Sciatic nerve (tissue), 2 donors: ENCODE results near the gene IP6K3. TPM values are rescaled to one million over a fixed set of nuclear protein-coding genes. Genes with fewer than 3 reads are reported as not detected.

Experiments used
- ATAC-seq: fragments of 200-7000 bp; cut with Tn5 transposase; one replicate; pipeline ENCODE4 v1.9.1; 2020; ENCODE audit warnings: mild to moderate bottlenecking, moderate library complexity
- DNase-seq: peaks from one replicate; pipeline ENCODE4 v3.0.0-alpha.2; 2020; ENCODE audit warnings: low spot score
- intact Hi-C: fragments of 100-400 bp; cut with DNase I; formaldehyde crosslinking; loops from one replicate; pipeline ENCODE4 v1.14.2; 2022
- total RNA-seq: library from RNA; stranded (reverse); fragmentation: NEBNext Ultra II Directional; extraction: Animal tissue kit (Norgen Biotek cat#: 25700); gene quantifications from one replicate; pipeline ENCODE4 v1.2.1, GENCODE V29; 2021
- donor health status: DM: no; HTN: no; CAD: no.
- donor health status: DM: no; HTN: no; CAD: no.

IP6K3 gene
- total RNA-seq, 1 donor from 2014 or later = 0.31 TPM

DNA sequence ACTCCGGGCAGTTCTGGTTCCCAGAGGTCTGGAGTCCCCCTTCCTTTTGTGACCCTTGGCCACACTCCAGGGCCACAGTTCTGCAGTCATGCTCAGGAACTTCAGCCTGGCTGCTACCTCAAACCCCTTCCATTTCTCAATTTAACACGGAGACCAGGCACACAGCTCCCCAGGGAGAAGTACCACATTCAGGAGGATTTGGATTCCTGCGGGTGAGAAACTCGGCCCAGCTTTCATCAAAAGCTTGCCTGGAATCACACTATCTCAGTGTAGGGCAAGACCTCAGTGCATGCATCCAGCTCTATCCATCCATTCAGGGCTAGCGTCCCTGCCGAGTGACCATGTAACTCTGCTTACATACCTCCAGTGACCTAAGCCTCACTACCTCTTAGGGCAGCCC lies 16.8 kb upstream of the IP6K3 start:
- no peak for DNase-seq
- intact Hi-C loops = no loop called here
- no peak for ATAC-seq

DNA sequence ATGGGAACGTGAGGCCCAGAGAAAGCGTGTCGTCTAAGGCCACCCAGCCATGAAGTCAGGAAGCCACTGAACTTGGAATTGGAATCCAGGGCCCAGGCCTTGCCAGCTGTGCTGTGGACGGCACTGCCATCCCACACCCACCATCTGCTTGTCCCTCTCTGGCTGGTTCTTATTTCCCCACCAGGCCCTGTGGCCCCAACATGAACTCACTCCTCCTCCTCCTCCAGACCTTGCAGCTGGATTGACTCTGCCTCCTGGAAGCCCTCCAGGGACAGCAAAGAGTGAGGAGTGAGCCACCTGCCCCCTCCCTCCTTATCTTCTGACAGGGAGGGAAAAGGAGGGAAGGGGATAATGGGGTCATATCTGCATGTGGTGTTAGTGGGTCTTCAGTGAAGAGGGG lies 16.0 kb upstream of the IP6K3 start:
- ATAC-seq (no peak), DNase-seq (no peak)
- intact Hi-C loops = no loop called here

DNA sequence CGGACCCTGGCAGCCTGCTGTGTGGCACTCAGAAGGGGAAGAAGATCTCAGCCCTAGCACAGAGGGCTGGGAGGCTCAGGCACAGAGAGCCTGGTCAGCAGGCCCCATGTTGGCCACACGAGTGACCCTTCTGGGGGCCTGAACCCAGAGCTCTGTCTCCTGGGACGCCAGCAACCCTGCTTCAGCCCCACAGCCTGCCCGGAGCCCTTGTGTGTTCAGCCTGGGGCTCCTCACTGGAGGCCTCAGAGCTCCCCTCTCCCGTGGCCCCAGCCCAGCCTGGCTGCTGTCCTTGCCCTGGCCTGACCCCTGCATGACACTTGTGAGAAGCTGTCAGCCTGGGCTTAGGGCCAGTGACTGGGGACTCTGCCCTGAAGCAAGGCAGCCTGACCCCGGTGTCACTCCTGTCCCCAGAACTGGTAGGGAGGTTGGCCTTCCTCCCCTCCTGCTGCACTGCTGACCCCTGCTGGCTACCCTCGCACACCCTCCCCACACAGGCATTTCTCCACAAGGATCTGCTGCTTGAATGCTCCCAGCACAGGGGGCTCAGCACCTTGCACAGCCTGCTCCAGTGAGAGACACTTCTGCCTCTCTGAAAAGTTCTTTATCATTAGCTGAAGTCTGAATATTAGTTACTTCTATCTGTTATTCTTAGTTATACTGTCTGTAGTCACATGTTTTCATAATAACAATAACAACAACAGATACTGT lies 15.4 kb upstream of the IP6K3 start:
- intact Hi-C loops = no loop called here

DNA sequence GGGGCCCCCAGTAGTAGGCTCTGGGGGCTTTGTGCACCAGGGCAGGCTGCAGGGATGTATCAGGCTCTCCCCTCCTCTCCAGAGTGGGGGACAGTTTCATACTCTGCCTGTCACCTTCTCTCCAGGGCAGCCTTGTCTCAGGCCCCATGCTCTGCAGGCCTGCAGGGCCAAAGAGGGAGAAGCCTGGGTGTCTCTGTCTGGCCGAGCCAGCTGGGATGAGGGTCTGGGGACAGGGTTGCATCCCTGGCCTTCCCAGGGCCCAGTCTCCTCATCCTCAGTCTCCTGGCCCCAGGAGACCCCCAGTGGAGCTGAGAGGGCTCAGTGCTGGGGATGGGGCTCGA lies 14.8 kb upstream of the IP6K3 start:
- ATAC-seq (no peak), DNase-seq (no peak)
- intact Hi-C loops = no loop called here

More for the DNA sequence above, 15.4 kb upstream of the IP6K3 start:
- DNase-seq = no peak
- ATAC-seq = peak; percentile 81

DNA sequence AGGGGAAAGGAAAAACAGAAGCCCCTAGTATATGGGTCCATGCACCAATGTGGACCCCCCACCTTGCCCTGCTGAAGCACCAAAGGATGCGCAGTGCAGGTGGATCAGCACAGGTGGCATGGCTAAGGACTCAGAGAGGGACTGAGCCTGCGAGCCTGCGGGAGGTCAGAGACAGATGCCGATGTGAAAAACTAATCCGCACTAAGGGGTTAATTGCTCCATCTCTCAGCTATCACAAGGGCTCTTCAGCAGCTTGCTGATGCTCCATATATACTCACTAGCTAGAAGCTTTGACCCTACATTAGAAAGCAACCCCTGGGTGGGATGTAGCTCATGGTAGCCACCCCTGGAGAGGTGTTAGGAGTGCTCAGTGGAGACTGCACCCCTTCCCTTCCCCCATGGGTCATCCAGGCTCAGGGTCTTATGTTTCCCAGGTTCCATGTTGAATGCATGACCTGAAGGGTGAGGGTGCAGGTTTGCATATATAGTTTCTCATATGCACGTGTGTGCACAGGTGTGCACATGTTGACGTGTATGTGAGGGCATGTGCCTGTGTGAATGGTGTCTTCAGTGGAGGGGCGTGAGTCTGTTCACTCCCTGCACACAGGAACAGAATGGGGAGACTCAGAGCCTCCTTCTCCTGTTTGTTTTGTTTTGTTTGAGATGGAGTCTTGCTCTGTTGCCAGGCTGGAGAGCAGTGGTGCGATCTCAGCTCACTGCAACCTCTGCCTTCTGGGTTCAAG lies 13.4 kb upstream of the IP6K3 start:
- DNase-seq = no peak
- intact Hi-C loops = no loop called here
- ATAC-seq = no peak

DNA sequence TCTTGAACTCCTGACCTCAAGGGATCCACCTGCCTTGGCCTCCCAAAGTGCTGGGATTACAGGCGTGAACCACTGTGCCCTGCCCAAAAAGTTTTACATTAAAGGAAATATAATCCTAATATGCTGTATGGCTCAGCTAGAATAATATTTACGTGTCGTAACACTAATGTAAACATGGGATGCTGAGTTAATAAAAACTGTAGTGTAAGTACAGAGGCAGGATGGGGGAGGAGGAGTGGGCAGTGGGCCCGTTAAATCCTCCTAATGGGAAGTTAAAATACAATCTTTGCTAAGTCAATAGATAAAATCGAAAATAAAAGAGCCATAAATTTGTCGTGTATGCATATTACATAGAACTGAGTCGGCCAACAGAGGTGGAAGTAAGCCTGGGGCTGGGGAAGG lies 12.1 kb upstream of the IP6K3 start:
- no peak for DNase-seq
- intact Hi-C loops = no loop called here
- ATAC-seq = no peak

DNA sequence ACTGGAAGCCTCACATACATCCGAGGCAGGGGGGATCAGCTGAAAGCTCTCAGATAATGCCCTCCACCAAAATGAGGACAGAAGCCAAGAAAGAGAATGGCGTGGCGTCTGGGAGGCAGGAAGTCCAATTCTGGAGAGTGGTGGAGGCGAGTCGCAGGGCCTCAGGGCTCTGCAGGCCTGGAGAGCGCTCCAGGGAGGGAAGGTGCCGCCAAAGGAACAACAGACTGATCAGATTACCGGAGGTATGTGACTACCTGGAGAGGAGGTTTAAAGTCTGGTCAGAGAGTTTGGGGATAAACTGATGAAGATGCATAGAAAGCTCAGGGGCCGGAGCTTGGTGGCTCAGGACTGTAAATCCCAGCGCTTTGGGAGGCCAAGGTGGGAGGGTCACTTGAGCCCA lies 11.2 kb upstream of the IP6K3 start:
- ATAC-seq (no peak), DNase-seq (no peak)
- intact Hi-C loops = no loop called here

DNA sequence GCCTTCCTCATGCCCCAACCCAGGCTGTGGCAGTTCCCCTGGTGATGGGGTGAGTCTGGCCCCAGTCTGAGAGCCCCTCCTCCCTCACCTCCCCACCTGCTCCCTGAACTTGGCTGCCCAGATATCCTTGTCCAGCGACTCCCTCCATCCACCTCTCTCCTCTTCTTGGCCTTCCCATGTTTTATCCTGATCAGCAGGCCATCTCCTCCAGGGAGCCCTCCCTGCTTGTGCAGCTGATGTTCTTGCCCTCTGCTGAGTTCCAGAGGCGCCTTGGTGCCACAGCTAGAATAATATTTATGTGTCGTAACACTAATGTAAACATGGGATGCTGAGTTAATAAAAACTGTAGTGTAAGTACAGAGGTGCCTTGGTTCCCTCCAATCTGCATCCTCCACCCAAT lies 10.4 kb upstream of the IP6K3 start:
- no peak for ATAC-seq
- intact Hi-C loops = no loop called here

DNA sequence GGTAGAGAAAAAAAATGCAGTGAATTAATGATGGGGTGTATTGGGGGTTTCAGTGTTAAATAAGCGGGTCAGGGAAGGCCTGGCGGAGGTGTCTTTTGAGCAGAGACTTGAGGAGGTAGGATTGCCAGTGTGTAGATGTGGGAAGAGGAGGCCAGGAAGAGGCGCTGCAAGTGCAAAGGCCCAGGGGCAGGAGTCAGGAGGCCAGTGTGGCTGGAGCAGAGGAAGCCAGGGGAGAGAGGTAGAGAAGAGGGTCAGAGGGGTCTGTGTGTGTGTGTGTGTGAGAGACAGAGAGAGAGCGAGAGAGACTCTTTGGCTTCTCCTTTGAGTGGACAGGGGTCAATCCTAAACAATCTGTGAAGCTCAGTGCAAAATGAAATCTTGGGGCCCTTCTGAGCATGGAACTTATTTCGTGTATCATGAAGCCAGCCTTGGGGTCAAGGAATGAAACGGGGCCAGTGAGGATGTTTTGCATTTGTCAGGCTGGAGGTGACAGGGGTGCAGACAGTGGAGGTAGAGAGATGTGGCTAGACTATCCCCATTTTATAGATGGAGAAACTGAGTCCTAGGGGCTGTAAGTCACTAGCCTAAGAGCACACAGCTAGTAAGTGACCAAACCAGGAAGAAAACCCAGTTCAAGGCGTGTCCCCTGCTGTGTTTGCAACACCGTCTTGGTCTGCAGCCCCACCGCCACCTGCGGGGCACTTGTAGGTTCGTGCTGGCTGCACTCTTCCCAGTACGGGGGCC lies 9.7 kb upstream of the IP6K3 start:
- DNase-seq (no peak), ATAC-seq (no peak)
- intact Hi-C loops = no loop called here

More for the DNA sequence above, 10.4 kb upstream of the IP6K3 start:
- no peak for DNase-seq

DNA sequence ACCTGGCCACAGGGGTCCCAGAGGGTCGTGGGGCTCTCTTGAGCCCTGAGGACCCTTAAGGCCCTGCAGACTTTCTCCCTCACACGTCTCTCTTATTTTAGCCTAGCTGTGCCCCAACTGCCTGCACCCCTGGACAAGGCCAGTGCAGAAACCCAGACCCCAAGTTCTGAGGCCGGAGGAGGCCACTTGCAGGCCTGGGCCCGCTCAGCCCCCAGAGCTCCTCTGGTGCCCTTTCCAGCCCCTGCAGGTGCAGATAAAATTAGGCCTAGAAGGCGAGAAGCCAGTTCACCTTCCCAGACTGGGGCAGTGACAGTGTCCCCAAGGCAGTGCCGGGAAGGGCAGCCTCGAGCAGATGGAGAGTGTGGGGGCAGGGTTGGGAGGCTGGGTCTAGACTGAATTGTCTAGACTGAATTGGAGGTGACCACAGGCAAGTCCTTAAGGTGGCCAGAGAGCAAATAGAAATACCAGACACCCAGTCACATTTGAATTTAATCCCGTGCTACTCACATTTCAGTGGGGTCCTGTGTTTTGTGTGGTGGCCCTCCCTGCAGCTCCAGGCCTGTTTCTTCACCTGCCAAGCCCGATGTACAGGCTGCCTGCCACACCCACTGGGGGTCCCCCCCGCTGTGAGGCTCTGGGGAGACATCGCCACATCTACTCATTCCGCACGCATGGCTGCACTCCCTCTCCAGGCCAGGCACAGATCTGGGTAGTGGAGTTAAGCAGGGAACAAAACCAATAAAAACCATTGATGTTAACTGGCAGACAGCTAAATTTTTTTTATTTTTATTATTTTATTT lies 8.6 kb upstream of the IP6K3 start:
- no peak for ATAC-seq
- no peak for DNase-seq
- intact Hi-C loops = no loop called here

DNA sequence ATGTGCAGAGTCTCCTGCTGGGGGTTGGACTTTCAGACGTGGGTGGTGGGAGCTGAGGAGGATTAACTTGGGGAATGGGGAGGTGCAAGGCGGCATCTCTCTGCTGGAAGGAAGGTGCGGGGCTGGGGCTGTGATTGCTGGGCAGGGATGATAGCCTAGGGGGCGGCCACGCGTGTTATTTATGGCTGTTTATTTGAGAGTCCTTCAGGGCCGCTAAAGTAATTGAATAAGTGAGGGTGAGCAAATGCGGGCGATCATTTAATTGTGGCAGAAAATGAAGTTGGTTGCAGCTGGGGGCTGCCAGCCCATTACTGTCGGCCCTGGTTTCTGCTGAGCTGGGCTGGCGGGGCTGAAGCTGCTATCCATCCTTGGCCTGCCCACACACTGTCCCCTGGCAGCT lies 7.5 kb upstream of the IP6K3 start:
- no peak for ATAC-seq
- intact Hi-C loops = no loop called here

DNA sequence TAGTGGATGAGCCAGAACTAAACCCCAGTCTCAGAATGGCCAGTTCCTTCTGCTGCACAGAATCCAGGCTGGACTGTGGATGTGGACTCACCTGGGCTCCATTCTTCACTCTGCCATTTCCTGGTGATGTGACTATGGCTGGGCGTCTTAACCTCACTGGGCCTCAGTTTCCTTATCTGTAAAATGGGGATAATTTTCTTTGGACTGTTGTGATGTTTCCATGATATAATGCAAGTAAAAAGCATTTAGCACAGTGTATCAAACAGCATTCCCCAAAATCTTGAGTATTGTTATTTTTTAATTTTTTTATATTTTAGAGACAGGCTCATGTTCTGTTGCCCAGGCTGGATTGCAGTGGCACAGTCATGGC lies 5.9 kb upstream of the IP6K3 start:
- intact Hi-C loops = no loop called here
- no peak for DNase-seq
- no peak for ATAC-seq

More for the DNA sequence above, 7.5 kb upstream of the IP6K3 start:
- no peak for DNase-seq

DNA sequence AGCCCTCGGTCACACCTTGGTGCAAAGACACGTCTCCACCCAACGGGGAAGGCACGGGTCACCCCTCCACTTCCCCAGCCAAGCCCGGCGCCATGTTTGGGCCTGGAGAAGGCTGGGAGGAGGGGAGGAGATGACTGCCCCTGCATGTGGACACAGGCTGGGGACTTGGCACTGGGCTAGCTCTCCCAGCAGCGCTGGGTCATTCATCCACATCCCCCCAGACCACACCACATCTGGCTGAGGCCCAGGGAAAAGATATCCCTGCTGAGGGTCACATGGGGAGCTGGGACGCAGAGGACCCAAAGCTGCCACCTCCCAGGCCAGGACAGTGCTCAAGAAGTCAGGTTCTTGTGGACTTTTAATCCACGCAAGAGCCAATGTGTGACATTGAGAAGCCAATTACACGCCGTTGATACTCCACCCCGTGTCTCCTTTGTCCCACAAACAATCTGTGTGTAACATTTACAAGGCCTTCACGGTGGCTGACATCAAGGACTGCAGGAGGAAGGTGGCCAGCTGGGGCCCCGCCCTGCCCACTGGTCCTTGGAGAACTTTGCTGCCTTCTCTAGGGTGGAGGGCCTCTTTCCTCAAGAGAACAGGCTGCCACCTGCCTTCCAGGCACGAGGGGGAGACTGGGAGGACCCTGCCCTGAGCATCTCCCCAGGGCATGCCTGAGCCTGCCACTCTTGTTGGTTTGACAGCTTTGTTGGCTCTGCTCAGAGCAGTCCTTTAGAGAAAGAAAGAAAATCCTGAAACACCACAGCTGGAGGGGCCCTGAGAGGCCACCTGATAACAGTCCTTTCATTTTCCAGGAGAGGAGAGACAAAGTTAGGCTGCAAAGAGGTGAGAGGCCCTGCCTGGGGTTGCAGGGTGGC lies 5.3 kb upstream of the IP6K3 start:
- DNase-seq (no peak), ATAC-seq (no peak)
- intact Hi-C loops = no loop called here

DNA sequence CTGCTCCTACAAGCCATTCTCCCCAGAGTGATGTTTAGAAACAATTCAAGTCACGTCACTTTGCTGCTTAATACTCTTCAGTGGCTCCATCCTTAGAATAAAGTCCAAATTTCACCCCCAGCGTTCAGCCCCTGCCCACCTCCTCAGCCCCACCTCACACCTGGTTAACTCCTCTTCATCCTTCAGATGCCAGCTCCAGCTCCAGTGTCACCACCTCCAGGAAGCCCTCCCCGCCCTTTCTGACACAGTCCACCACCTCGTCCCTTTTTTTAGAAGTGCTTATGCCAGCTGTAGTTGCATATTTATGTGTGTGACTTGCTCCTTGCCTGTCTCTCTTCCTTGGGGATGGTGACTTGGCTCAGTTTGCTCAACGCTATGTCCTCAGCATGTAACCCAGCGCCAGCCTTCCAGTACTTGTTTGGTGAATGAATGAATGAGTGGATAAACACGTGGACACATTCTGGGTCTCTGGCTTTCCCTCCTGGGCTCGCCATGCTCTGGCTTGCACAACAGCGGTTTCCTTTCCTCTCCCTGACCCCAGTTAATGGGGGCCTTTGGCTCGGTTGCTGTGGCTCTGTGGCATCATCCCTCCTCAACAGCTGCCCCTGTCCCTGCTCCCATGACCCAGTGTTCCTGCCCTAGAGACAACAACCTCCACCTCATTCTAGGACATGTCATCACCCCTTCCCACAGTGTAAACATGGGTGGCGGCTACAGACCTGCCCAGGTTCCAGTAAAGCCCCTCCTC lies 3.7 kb upstream of the IP6K3 start:
- ATAC-seq (peak; percentile 50), DNase-seq (no peak)
- intact Hi-C loops = no loop called here

DNA sequence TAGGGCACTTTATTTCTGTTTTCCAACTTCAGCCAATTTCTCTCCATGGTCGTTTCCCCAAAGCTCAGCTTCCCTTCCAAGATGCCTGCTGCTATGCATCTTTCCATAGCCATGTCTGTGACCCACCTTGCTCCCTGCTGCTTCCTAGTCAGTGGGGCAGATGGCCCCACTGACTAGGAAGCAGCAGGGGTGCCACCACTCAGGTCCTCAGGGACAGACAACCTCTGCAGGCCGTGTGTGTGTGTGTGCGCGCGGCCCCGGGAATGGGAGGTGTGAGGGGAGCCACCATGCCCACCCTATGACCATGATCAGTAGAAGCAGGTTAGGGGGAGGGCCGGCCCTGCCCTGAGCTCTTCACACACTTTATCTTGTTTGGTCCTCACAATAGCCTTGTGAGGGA lies 2.7 kb upstream of the IP6K3 start:
- ATAC-seq (no peak), DNase-seq (no peak)
- intact Hi-C loops = no loop called here

DNA sequence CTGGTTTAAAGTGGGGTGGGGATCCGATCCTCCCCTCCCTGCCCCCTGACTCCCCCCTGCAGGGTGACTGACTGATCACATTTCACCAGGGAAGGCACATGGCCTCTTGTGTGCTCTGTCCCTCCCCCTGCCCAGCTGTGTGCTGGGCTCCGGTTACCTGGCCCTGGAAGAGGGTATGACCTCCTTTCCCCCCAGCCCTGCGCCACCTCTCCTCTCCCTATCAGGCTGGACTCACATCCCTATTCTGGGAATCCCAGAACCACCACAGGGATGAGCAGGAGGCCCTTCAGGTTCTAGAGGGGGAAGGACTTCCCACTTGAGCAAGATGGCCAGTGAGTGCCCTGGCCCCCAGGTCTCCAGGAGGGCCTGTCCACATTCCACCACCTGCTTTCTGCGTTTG lies 2.1 kb upstream of the IP6K3 start:
- intact Hi-C loops = no loop called here
- DNase-seq (no peak), ATAC-seq (no peak)

DNA sequence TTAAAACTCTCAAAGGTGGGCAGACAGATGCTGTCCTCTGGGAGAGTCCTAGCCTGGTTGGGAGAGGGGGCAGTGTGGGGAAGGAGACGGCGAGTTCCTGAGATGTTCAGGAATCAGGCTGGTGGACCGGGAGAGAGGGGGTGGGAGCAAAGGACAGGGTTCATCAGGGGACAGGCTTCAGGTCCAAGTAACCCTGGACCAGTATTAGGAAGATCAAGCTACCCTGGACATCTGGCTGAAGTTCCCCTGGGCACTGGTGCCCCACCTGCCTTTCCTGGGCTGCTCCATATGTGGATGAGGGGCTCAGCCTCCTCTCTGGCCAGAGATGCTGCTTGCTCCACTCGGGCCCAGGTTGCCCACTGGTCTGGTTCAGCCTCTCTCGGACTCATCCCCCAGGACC lies 1.1 kb upstream of the IP6K3 start:
- ATAC-seq (no peak), DNase-seq (no peak)
- intact Hi-C loops = no loop called here

DNA sequence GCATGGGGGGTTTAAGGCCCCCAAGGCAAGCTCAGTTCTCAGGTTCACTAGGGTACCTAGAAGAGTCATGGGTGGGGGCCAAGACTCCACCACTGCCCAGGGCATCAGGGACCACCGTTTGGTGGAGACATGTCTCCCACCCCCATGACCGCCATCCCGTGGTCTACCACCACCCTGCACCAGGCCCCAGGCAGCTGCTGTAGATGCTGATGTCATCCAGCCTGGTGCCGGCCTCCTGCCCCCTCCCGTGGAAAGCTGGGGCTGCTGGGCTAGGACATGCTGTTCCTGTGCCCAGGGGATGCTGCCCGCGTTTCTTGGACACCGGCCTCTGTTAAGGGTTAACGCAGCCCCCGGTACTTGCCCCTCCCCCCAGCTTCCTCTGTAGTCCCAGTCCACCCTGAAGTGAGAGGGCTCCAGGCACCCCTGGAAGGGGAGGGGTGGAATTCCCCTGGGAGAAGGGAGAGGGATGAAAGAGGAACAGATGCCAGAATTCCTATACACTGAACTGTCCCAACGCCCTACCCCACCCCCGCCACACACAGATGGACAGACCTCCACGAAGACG lies 587 bp downstream of the IP6K3 start:
- DNase-seq = no peak
- intact Hi-C loops = no loop called here
- peak; percentile 47 for ATAC-seq
